ENCODE measurements around the gene FSHR. TPM values are rescaled to one million over a fixed set of nuclear protein-coding genes. Genes with fewer than 3 reads are reported as not detected.

FSHR gene
- total and polyA plus RNA-seq, 2 of the 4 experiments (the other 2 are of a cell fraction) = not detected

DNA sequence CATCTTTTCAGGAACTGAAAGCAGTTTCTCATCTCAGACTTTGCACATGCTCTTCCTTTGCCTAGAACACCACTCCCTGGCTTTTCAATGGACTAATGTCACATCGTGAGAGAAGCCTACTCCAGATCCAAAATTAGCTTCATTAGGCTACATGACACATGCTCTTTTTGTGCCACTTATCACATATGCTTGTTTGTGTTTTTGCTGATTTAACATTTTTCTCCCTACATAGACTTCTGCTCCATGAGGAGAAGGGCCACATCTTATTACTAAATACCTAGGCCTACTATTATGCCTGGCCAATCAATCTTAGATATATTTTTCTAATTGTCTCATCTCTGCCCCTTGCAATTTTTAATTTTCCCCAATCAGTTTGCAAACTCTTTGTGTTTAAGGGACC, 212.4 kb downstream of the FSHR start:
- Histone ChIP-seq H4K91ac (ENCODE audit: insufficient read depth, low read depth, low read length) (no peak overlapping the region), H3K4me3 (ENCODE audit: insufficient read depth, low read depth, low read length) (no peak overlapping the region), H4K20me1 (ENCODE audit: insufficient read depth, low read length) (no peaks in the 10 kb centered on the region), H3K23ac (ENCODE audit: low read depth, low read length) (no peak overlapping the region), H4K5ac (ENCODE audit: low read depth, low read length) (no peak overlapping the region), H3K9me3 (ENCODE audit: control insufficient read depth, insufficient read depth, low read length) (no peaks in the 10 kb centered on the region), H3K4me1 (ENCODE audit: control insufficient read depth, insufficient read depth, low read length) (peaks cover 3% of the 10 kb centered on the region; the same call in 1 of the 2 replicates), H3K36me3 (ENCODE audit: control insufficient read depth, insufficient read depth, low read length) (no peaks in the 10 kb centered on the region), H2BK5ac (ENCODE audit: low read depth, low read length, poor library complexity, severe bottlenecking) (no peak overlapping the region), H3K4ac (ENCODE audit: low read depth, low read length) (no peak overlapping the region), H2AK9ac (replicated peaks; ENCODE audit: low read depth, low read length, poor library complexity) (no peak overlapping the region), H3K9ac (ENCODE audit: low read depth, low read length) (no peak overlapping the region), H2BK20ac (ENCODE audit: low read depth, low read length) (no peak overlapping the region), H3K14ac (replicated peaks; ENCODE audit: low read depth, low read length) (no peak overlapping the region), H2AFZ (replicated peaks; ENCODE audit: low read length, poor library complexity) (no peak overlapping the region), H3K9me1 (ENCODE audit: insufficient read depth, low read length) (no peaks in the 10 kb centered on the region), H4K8ac (ENCODE audit: low read depth in 2 of 2, low read length in 2 of 2) (no peak overlapping the region), H3K79me1 (ENCODE audit: low read depth in 1 of 2, low read length in 2 of 2) (no peaks in the 10 kb centered on the region), H3K27ac (ENCODE audit: insufficient read depth, low read length) (no peak overlapping the region), H2AK5ac (ENCODE audit: low read depth, low read length) (no peak overlapping the region), H3K4me2 (ENCODE audit: low read depth, low read length) (no peak overlapping the region), H2BK15ac (ENCODE audit: low read depth, low read length) (no peak overlapping the region), H2BK120ac (ENCODE audit: low read depth, low read length) (no peak overlapping the region), H3K18ac (ENCODE audit: low read depth, low read length) (no peak overlapping the region), H3K27me3 (ENCODE audit: control insufficient read depth, insufficient read depth, low read length) (no peaks in the 10 kb centered on the region; the same call in 1 of the 2 replicates), H3K56ac (ENCODE audit: extremely low read depth, insufficient read depth, low read length) (no peak overlapping the region)
- TF ChIP-seq FOS (IDR thresholded peaks at IDR 0.05; ENCODE audit: low read depth, low read length) (no peak), MAFK (IDR thresholded peaks at IDR 0.05; ENCODE audit: low read depth, low read length) (peak; percentile 80)
- DNase-seq (no peak), ATAC-seq (ENCODE audit: low read depth) (no peak)
- in situ Hi-C loops (cut with MboI; ENCODE audit: low sequenced_read_pairs) = loop anchor here (10.0 kb wide), 1 partner anchor 337 kb away; no protein-coding TSS in a partner anchor
- CTCF ChIA-PET = no interaction called here
- BruUV-seq (replicated peaks) = no TSS peak
- POLR2A ChIA-PET (ENCODE audit: unreplicated experiment) = no interaction called here
- dilution Hi-C loops (cut with HindIII; ENCODE audit: low sequenced_read_pairs, unreplicated experiment) = no loop called here
- intact Hi-C loops (cut with micrococcal nuclease) = loop anchor here (10.0 kb wide), 1 partner anchor 227 kb away; no protein-coding TSS in a partner anchor
- WGBS, 2 experiments (ENCODE audit: extremely low coverage in 2 of 2, insufficient read length in 1 of 2) = no CpG with 5 or more reads among the region's 1 CpG

Measured in IMR-90 (cell line).